Measurements from ENCODE around the gene CCL14. TPM values are rescaled to one million over a fixed set of nuclear protein-coding genes. Genes with fewer than 3 reads are reported as not detected.
"Not testable (repeated sequence)": the region's sequence is repeated elsewhere in the genome, so short reads cannot be mapped to it uniquely, and the experiment has no call there.

CCL14 gene
- total RNA-seq (2014; rRNA removed; shearing (Covaris generic); ENCODE audit: low replicate concordance), result not detected in 2 replicates

GRCh38 chr17:35986643-35987042 is at the start of gene CCL14:
Gene CCL14, minus strand, starts transcription at chr17:35986729. Its CDS starts 80 bp downstream, at chr17:35986649.
- DNase-seq (ENCODE audit: low read depth), result no peak
- in situ Hi-C loops (cut with HindIII; ENCODE audit: low pct_unique_long_range_greater_than_20kb, low sequenced_read_pairs), result no loop called here

GRCh38 chr17:36036235-36036634 is 49.7 kb upstream of the CCL14 start:
- in situ Hi-C loops (cut with HindIII; ENCODE audit: low pct_unique_long_range_greater_than_20kb, low sequenced_read_pairs), result no loop called here
- no peak for DNase-seq (ENCODE audit: low read depth)

- in situ Hi-C loops (cut with HindIII; ENCODE audit: low pct_unique_long_range_greater_than_20kb, low sequenced_read_pairs), result no loop called here
- DNase-seq (ENCODE audit: low read depth), result no peak
Observed at GRCh38 chr17:36034127-36034526, 47.6 kb upstream of the CCL14 start.

- no peak for DNase-seq (ENCODE audit: low read depth)
- in situ Hi-C loops (cut with HindIII; ENCODE audit: low pct_unique_long_range_greater_than_20kb, low sequenced_read_pairs), result no loop called here
Observed at GRCh38 chr17:36030956-36031355, 44.4 kb upstream of the CCL14 start.

GRCh38 chr17:36027761-36028160 is 41.2 kb upstream of the CCL14 start:
- no peak for DNase-seq (ENCODE audit: low read depth)

GRCh38 chr17:36024106-36024869 is 37.8 kb upstream of the CCL14 start:
- in situ Hi-C loops (cut with HindIII; ENCODE audit: low pct_unique_long_range_greater_than_20kb, low sequenced_read_pairs), result no loop called here
- no peak for DNase-seq (ENCODE audit: low read depth)

More at GRCh38 chr17:36027761-36028160, 41.2 kb upstream of the CCL14 start:
- in situ Hi-C loops (cut with HindIII; ENCODE audit: low pct_unique_long_range_greater_than_20kb, low sequenced_read_pairs), result no loop called here

GRCh38 chr17:36019423-36019822 is 32.9 kb upstream of the CCL14 start:
- in situ Hi-C loops (cut with HindIII; ENCODE audit: low pct_unique_long_range_greater_than_20kb, low sequenced_read_pairs), result no loop called here
- no peak for DNase-seq (ENCODE audit: low read depth)

- DNase-seq (ENCODE audit: low read depth), result no peak
- in situ Hi-C loops (cut with HindIII; ENCODE audit: low pct_unique_long_range_greater_than_20kb, low sequenced_read_pairs), result no loop called here
Observed at GRCh38 chr17:36017799-36018198, 31.3 kb upstream of the CCL14 start, which contains the start of gene CCL23. Gene CCL23, minus strand, starts transcription at chr17:36017972. Its CDS starts 75 bp downstream, at chr17:36017897.

- DNase-seq (ENCODE audit: low read depth), result no peak
- in situ Hi-C loops (cut with HindIII; ENCODE audit: low pct_unique_long_range_greater_than_20kb, low sequenced_read_pairs), result no loop called here
Observed at GRCh38 chr17:36016555-36016954, 30.0 kb upstream of the CCL14 start.

GRCh38 chr17:36015895-36016294 is 29.4 kb upstream of the CCL14 start:
- DNase-seq (ENCODE audit: low read depth); in situ Hi-C loops (cut with HindIII; ENCODE audit: low pct_unique_long_range_greater_than_20kb, low sequenced_read_pairs): not testable (repeated sequence)

- no peak for DNase-seq (ENCODE audit: low read depth)
- in situ Hi-C loops (cut with HindIII; ENCODE audit: low pct_unique_long_range_greater_than_20kb, low sequenced_read_pairs), result no loop called here
Observed at GRCh38 chr17:36014946-36015345, 28.4 kb upstream of the CCL14 start.

GRCh38 chr17:36011201-36011600 is 24.7 kb upstream of the CCL14 start:
- in situ Hi-C loops (cut with HindIII; ENCODE audit: low pct_unique_long_range_greater_than_20kb, low sequenced_read_pairs), result no loop called here

GRCh38 chr17:36008998-36009665 is 22.6 kb upstream of the CCL14 start:
- in situ Hi-C loops (cut with HindIII; ENCODE audit: low pct_unique_long_range_greater_than_20kb, low sequenced_read_pairs), result no loop called here
- no peak for DNase-seq (ENCODE audit: low read depth)

More at GRCh38 chr17:36011201-36011600, 24.7 kb upstream of the CCL14 start:
- DNase-seq (ENCODE audit: low read depth), result no peak

GRCh38 chr17:36004594-36005108 is 18.1 kb upstream of the CCL14 start:
- DNase-seq (ENCODE audit: low read depth), result no peak
- in situ Hi-C loops (cut with HindIII; ENCODE audit: low pct_unique_long_range_greater_than_20kb, low sequenced_read_pairs), result no loop called here

- no peak for DNase-seq (ENCODE audit: low read depth)
- in situ Hi-C loops (cut with HindIII; ENCODE audit: low pct_unique_long_range_greater_than_20kb, low sequenced_read_pairs), result no loop called here
Observed at GRCh38 chr17:36002631-36003030, 16.1 kb upstream of the CCL14 start.

- in situ Hi-C loops (cut with HindIII; ENCODE audit: low pct_unique_long_range_greater_than_20kb, low sequenced_read_pairs), result no loop called here
- DNase-seq (ENCODE audit: low read depth), result no peak
Observed at GRCh38 chr17:36001862-36002603, 15.5 kb upstream of the CCL14 start.

- DNase-seq (ENCODE audit: low read depth), result no peak
- in situ Hi-C loops (cut with HindIII; ENCODE audit: low pct_unique_long_range_greater_than_20kb, low sequenced_read_pairs), result no loop called here
Observed at GRCh38 chr17:36001110-36001771, 14.7 kb upstream of the CCL14 start, which contains the start of gene CCL15. Gene CCL15, minus strand, starts transcription at chr17:36001553. Its CDS starts 61 bp downstream, at chr17:36001492.

GRCh38 chr17:36000732-36001109 is 14.2 kb upstream of the CCL14 start:
- DNase-seq (ENCODE audit: low read depth), result no peak
- in situ Hi-C loops (cut with HindIII; ENCODE audit: low pct_unique_long_range_greater_than_20kb, low sequenced_read_pairs), result no loop called here

Data from Caki2 (cell line).